ENCODE results near the gene RPL37. TPM values are rescaled to one million over a fixed set of nuclear protein-coding genes. Genes with fewer than 3 reads are reported as not detected.

RPL37 gene
- total RNA-seq, 1 donor from 2014 or later = 820 TPM

Other genes starting within 250 kb of the RPL37 start
- 24.0 TPM for gene PTGER4, start 155.3 kb downstream of the RPL37 start, total RNA-seq
- 17.6 TPM for gene TTC33, start 79.3 kb downstream of the RPL37 start, total RNA-seq
- gene PRKAA1, start 36.8 kb downstream of the RPL37 start, total RNA-seq = 91.5 TPM
- 21.9 TPM for gene CARD6, start 6.1 kb upstream of the RPL37 start, total RNA-seq
- gene C7, start 74.3 kb upstream of the RPL37 start, total RNA-seq = 355 TPM
- gene MROH2B, start 236.1 kb upstream of the RPL37 start, total RNA-seq = not detected

Data from mucosa of gallbladder (tissue), 1 donor.